Measurements from ENCODE around the gene KLHL30.

KLHL30 gene

DNA sequence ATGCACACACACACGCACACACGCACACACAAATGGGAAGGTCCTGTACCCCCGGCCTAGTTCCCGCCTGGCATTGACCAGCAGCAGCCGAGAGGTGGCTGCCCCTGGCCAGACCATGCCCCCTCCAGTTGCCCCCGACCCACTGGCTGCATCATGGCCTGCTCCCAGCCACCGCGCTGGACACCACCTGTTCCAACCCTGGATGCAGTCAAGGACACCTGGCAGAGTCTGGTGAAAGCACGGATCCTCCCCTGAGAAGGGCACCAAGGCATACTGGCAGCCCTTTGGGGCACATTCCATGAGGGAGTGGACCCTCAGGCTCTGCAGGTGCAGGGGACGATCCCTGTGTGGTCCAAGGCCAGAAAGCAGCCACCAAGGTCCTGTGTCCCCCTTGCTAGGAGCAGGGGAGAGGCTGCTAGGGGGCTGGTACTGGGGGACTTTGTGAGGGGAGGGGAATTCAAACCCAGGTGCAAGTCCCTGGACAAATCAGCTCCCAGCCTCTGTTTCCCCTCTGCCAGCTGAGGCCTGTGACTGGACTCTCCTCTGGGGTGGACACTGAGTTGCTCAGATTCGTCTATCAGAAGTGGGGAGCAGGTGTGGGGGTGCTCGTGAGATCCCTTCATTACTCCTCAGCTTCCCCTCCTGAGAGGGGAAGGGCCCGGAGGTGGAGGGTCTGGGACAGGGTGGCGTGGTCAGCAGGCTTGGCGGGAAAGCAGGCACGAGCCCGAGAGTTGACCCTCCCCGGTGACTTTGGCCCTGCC is 34.8 kb upstream of the KLHL30 start:
- no peaks in the 10 kb centered on the region for H3K4me1 ChIP-seq (ENCODE audit: low read depth, poor library complexity, severe bottlenecking)
- H3K27ac ChIP-seq: no peak overlapping the region
- H2AFZ ChIP-seq (ENCODE audit: low read depth): no peak overlapping the region
- H3K36me3 ChIP-seq (ENCODE audit: insufficient read depth): no peaks in the 10 kb centered on the region
- TF ChIP-seq, protein P1, sequence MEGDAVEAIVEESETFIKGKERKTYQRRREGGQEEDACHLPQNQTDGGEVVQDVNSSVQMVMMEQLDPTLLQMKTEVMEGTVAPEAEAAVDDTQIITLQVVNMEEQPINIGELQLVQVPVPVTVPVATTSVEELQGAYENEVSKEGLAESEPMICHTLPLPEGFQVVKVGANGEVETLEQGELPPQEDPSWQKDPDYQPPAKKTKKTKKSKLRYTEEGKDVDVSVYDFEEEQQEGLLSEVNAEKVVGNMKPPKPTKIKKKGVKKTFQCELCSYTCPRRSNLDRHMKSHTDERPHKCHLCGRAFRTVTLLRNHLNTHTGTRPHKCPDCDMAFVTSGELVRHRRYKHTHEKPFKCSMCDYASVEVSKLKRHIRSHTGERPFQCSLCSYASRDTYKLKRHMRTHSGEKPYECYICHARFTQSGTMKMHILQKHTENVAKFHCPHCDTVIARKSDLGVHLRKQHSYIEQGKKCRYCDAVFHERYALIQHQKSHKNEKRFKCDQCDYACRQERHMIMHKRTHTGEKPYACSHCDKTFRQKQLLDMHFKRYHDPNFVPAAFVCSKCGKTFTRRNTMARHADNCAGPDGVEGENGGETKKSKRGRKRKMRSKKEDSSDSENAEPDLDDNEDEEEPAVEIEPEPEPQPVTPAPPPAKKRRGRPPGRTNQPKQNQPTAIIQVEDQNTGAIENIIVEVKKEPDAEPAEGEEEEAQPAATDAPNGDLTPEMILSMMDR (conservative IDR thresholded peaks at IDR 0.05; ENCODE audit: low read depth, low read length): no peak
- H3K79me2 ChIP-seq (ENCODE audit: insufficient read depth, low read depth): no peaks in the 10 kb centered on the region
- H4K20me1 ChIP-seq (ENCODE audit: insufficient read depth): no peaks in the 10 kb centered on the region
- H3K9ac ChIP-seq: no peak overlapping the region
- H3K27me3 ChIP-seq (ENCODE audit: insufficient read depth, low read depth): no peaks in the 10 kb centered on the region
- H3K4me2 ChIP-seq: no peak overlapping the region
- H3K4me3 ChIP-seq (IDR thresholded peaks at IDR 0.05; ENCODE audit: insufficient read depth, low read depth, low read length): no peak overlapping the region

DNA sequence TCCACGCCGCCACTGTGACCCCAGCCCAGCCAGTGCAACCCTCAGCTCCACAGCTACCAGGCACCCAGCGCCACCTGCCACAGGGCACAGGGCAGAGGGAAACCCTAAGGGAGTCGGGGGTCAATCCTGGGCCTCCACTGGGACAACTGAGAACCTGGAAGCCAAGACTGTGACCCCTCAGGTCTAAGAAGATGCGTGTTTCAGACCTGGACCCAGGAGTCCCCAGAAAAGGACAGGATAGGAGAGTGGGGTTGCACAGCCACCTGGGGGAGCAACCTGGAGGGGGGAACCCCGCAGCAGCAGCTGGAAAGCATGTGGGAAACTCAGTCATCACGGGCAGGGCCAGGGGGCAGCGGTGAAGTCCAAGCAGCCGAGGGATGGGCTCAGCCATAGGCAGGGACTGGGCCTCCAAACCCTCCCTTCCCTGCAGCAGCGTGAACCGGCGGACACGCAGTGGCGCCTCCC is 34.2 kb upstream of the KLHL30 start:
- Histone ChIP-seq H3K4me2 (no peak overlapping the region), H3K9ac (no peak overlapping the region), H3K4me3 (IDR thresholded peaks at IDR 0.05; ENCODE audit: insufficient read depth, low read depth, low read length) (no peak overlapping the region), H3K27ac (no peak overlapping the region), H3K27me3 (ENCODE audit: insufficient read depth, low read depth) (no peaks in the 10 kb centered on the region), H3K36me3 (ENCODE audit: insufficient read depth) (no peaks in the 10 kb centered on the region), H2AFZ (ENCODE audit: low read depth) (no peak overlapping the region), H4K20me1 (ENCODE audit: insufficient read depth) (no peaks in the 10 kb centered on the region), H3K79me2 (ENCODE audit: insufficient read depth, low read depth) (no peaks in the 10 kb centered on the region), H3K4me1 (ENCODE audit: low read depth, poor library complexity, severe bottlenecking) (no peaks in the 10 kb centered on the region)
- TF ChIP-seq, protein P1 (conservative IDR thresholded peaks at IDR 0.05; ENCODE audit: low read depth, low read length): no peak

DNA sequence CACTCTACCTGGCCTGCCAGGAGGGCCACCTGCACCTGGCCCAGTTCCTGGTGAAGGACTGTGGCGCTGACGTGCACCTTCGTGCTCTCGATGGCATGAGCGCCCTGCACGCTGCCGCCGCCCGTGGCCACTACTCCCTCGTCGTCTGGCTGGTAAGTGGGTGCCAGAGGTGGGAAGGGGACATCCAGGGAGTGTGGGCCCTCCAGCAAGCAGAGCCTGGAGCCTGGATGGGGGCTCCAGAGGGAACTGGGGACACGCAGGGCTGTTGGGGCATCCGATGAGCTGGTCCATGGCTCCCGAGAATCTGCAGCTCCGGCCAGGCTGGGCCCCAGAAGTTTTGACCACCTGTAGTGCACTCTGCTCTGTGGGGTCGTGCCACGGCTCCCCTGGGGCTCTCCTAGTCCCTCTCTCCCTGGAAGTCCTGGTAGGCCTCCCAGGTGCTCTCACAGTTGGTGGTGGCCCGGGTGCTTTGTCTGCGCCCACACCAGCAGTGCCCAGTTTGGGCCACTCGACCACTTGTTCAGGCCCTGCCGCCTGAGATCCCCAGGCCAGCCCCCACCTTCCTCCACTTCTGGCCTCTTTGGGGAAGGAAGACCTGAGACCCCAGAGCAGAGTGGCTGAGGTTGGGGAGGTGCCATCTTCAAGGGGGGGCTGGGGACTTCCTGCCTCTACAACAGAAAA is 33.6 kb upstream of the KLHL30 start:
- no peak overlapping the region for H2AFZ ChIP-seq (ENCODE audit: low read depth)
- no peak overlapping the region for H3K27ac ChIP-seq
- H3K79me2 ChIP-seq (ENCODE audit: insufficient read depth, low read depth): no peaks in the 10 kb centered on the region
- no peak overlapping the region for H3K9ac ChIP-seq
- H4K20me1 ChIP-seq (ENCODE audit: insufficient read depth): no peaks in the 10 kb centered on the region
- H3K4me1 ChIP-seq (ENCODE audit: low read depth, poor library complexity, severe bottlenecking): no peaks in the 10 kb centered on the region
- H3K4me3 ChIP-seq (IDR thresholded peaks at IDR 0.05; ENCODE audit: insufficient read depth, low read depth, low read length): no peak overlapping the region
- H3K36me3 ChIP-seq (ENCODE audit: insufficient read depth): no peaks in the 10 kb centered on the region
- H3K4me2 ChIP-seq: no peak overlapping the region
- H3K27me3 ChIP-seq (ENCODE audit: insufficient read depth, low read depth): no peaks in the 10 kb centered on the region
- TF ChIP-seq, protein P1 (conservative IDR thresholded peaks at IDR 0.05; ENCODE audit: low read depth, low read length): no peak

DNA sequence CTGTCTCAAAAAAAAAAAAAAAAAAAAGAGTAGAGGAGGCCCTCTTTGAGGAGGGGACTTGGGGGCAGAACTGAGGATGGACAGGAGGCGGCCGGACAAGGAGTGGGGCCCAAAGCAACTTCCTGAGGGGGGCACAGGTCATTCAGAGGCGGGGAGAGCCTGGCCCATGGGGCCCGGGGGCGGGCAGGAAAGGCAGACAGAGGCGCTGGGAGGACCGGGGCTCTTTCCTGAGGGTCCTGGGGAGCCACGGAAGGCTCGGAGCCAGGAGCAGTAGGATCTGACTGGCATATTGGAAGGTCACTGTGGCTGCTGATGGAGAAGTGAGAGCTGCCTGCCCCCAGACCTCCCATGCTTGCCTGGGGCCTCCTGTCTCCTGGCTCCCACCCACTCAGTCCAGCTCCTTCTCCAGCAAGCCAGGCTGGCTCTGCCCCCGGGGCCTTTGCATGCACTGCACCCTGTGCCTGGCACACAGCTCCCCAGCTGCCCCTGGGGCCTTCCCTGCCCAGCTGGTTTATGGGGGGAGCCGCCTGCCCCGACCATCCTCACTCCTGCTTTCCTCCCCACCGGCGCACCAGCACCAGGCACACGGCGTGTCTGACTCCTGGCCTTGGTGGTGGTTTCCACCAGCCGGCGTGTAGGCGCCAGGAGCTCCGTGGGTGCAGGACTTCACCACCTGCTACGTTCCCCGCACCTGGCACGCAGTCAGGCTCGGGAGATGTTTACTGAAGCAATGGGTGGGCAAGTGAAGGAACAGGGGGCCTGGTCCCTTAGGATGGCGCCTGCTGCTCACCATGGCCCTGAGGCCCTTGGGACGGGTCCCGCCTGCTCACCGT is 32.7 kb upstream of the KLHL30 start:
- TF ChIP-seq, protein P1 (conservative IDR thresholded peaks at IDR 0.05; ENCODE audit: low read depth, low read length): no peak
- Histone ChIP-seq H3K4me3 (IDR thresholded peaks at IDR 0.05; ENCODE audit: insufficient read depth, low read depth, low read length) (no peak overlapping the region), H3K4me2 (no peak overlapping the region), H3K27ac (no peak overlapping the region), H3K9ac (no peak overlapping the region), H3K27me3 (ENCODE audit: insufficient read depth, low read depth) (no peaks in the 10 kb centered on the region), H3K36me3 (ENCODE audit: insufficient read depth) (no peaks in the 10 kb centered on the region), H2AFZ (ENCODE audit: low read depth) (no peak overlapping the region), H3K4me1 (ENCODE audit: low read depth, poor library complexity, severe bottlenecking) (no peaks in the 10 kb centered on the region), H4K20me1 (ENCODE audit: insufficient read depth) (no peaks in the 10 kb centered on the region), H3K79me2 (ENCODE audit: insufficient read depth, low read depth) (no peaks in the 10 kb centered on the region)
